Stimulated activated CD8-positive, alpha-beta memory T cell treated with anti-CD3 and anti-CD28 coated beads, Interleukin-2, amount 100 ng/mL, for 48 hours (primary cell): ENCODE data around the gene PPA2.
"Not testable (repeated sequence)": the region's sequence is repeated elsewhere in the genome, so short reads cannot be mapped to it uniquely, and the experiment has no call there.

Source experiments
- DNase-seq, 2 donors: peaks; one replicate each; pipeline ENCODE4 v3.0.0-alpha.2; 2020; ENCODE audit warnings: low read depth in 2 of 2

Gene PPA2

GRCh38 chr4:105458541-105458940 lies 15.3 kb downstream of the PPA2 start:
- DNase-seq = not testable (repeated sequence)

- DNase-seq = no peak
Observed at GRCh38 chr4:105458001-105458400, 15.9 kb downstream of the PPA2 start.

- DNase-seq = no peak
Observed at GRCh38 chr4:105455998-105456397, 17.9 kb downstream of the PPA2 start.

GRCh38 chr4:105455182-105455581 lies 18.7 kb downstream of the PPA2 start:
- no peak for DNase-seq

- DNase-seq = no peak
Observed at GRCh38 chr4:105453550-105454205, 20.2 kb downstream of the PPA2 start.

- DNase-seq = no peak
Observed at GRCh38 chr4:105451346-105451745, 22.5 kb downstream of the PPA2 start.

GRCh38 chr4:105440890-105441289 lies 33.0 kb downstream of the PPA2 start:
- DNase-seq = no peak

- DNase-seq = no peak
Observed at GRCh38 chr4:105437637-105438036, 36.2 kb downstream of the PPA2 start.

- DNase-seq = no peak
Observed at GRCh38 chr4:105436414-105436813, 37.4 kb downstream of the PPA2 start.

GRCh38 chr4:105434940-105435339 lies 38.9 kb downstream of the PPA2 start:
- DNase-seq = no peak

GRCh38 chr4:105433421-105433820 lies 40.4 kb downstream of the PPA2 start:
- DNase-seq = no peak

GRCh38 chr4:105432438-105432837 lies 41.4 kb downstream of the PPA2 start:
- no peak for DNase-seq

- no peak for DNase-seq
Observed at GRCh38 chr4:105430811-105431210, 43.1 kb downstream of the PPA2 start.

- no peak for DNase-seq
Observed at GRCh38 chr4:105426187-105426897, 47.5 kb downstream of the PPA2 start.

- no peak for DNase-seq
Observed at GRCh38 chr4:105422207-105422920, 51.5 kb downstream of the PPA2 start.

GRCh38 chr4:105417624-105418023 lies 56.2 kb downstream of the PPA2 start:
- no peak for DNase-seq

GRCh38 chr4:105415281-105415744 lies 58.5 kb downstream of the PPA2 start:
- no peak for DNase-seq

GRCh38 chr4:105414316-105414715 lies 59.5 kb downstream of the PPA2 start:
- no peak for DNase-seq

- DNase-seq = not testable (repeated sequence)
Observed at GRCh38 chr4:105409135-105409534, 64.7 kb downstream of the PPA2 start.

- DNase-seq = no peak
Observed at GRCh38 chr4:105400901-105401677, 72.8 kb downstream of the PPA2 start.

- DNase-seq = no peak
Observed at GRCh38 chr4:105399532-105400161, 74.2 kb downstream of the PPA2 start.
